ENCODE results near the gene URB1. TPM values are rescaled to one million over a fixed set of nuclear protein-coding genes. Genes with fewer than 3 reads are reported as not detected.

URB1 gene
- total and polyA plus RNA-seq, 2 donors (not counting 3 experiments of a cell fraction or from before 2014, with no cell fraction given): 8.0 to 27.3 TPM

DNA sequence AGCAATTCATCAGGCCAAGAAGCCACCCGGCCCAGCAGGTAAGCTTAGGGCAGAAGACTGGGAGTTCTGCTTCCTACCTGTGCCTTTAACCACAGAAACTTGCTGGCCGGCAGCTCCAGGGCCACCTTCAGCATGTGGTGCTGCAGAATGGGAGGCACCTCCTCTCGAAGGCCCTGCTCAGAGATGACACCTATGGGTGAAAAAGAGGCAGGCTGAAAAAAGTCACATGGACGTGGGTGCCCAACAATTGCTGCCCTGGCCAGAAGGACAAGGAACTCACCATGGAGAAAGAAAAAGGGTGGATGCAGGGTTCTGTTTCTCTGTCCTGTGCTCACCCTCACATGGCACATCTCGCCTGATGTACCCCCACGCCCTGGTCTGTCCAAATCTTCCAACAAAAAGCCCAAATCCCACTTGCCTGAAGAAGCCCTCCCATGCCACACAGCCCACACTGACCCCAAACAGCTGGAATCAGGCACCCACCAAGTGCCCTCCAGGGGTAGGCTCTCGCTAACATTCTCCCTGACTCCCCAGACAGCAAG, 33.0 kb downstream of the URB1 start:
- no peak for DNase-seq (ENCODE audit: low read depth, low spot score)
- FAIRE-seq: peak; percentile 66
- Histone ChIP-seq H3K9me3 (replicated peaks; ENCODE audit: control insufficient read depth, insufficient read depth, low read length) (no peaks in the 10 kb centered on the region), H3K4me2 (ENCODE audit: insufficient read depth, low read length) (no peak overlapping the region), H3K4me1 (ENCODE audit: control insufficient read depth, extremely low read depth, insufficient read depth, low read length) (no peaks in the 10 kb centered on the region), H3K9ac (replicated peaks; ENCODE audit: extremely low read depth, insufficient read depth, low read length) (no peak overlapping the region), H3K4me3 (replicated peaks in 1 of 3; ENCODE audit: insufficient read depth in 1 of 3, low read depth in 1 of 3, low read length in 3 of 3) (no peak overlapping the region), H3K79me2 (ENCODE audit: control insufficient read depth, insufficient read depth, low read length) (no peaks in the 10 kb centered on the region), H2AFZ (ENCODE audit: low read depth, low read length) (no peak overlapping the region), H3K9me1 (replicated peaks; ENCODE audit: control insufficient read depth, extremely low read depth, insufficient read depth, low read length) (no peaks in the 10 kb centered on the region), H3K27me3 (ENCODE audit: control insufficient read depth in 2 of 2, insufficient read depth in 2 of 2, low read length in 2 of 2) (no peaks in the 10 kb centered on the region), H3K27ac (ENCODE audit: insufficient read depth, low read depth, low read length) (peak overlapping the region; percentile 50), H3K36me3 (ENCODE audit: control insufficient read depth in 2 of 2, extremely low read depth in 1 of 2, insufficient read depth in 2 of 2, low read length in 2 of 2) (peaks cover 8 to 38% of the 10 kb centered on the region in 2 experiments), H4K20me1 (replicated peaks; ENCODE audit: control insufficient read depth, extremely low read depth, insufficient read depth, low read length) (no peaks in the 10 kb centered on the region)
- CTCF ChIA-PET: interaction anchor here (1.2 to 2.0 kb wide), 4 partner anchors 43 to 241 kb away, joined by 4 to 7 read pairs (median 6); no protein-coding TSS in a partner anchor
- POLR2A ChIA-PET: no interaction called here
- intact Hi-C loops (cut with micrococcal nuclease): no loop called here
- dilution Hi-C loops (cut with MboI; ENCODE audit: extremely low pct_ligation_motif_present, low sequenced_read_pairs): no loop called here
- BruUV-seq (replicated peaks): no TSS peak
- no peak for TF ChIP-seq EZH2 (IDR thresholded peaks at IDR 0.05; ENCODE audit: borderline replicate concordance, low read depth, low read length, severe bottlenecking)
- TF ChIP-seq MYC (IDR thresholded peaks at IDR 0.05; ENCODE audit: low read depth, low read length): no peak
- TF ChIP-seq POLR2AphosphoS5 (IDR thresholded peaks at IDR 0.05; ENCODE audit: insufficient read depth, low read depth, low read length): no peak
- TF ChIP-seq, protein P1, sequence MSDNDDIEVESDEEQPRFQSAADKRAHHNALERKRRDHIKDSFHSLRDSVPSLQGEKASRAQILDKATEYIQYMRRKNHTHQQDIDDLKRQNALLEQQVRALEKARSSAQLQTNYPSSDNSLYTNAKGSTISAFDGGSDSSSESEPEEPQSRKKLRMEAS (IDR thresholded peaks at IDR 0.05; ENCODE audit: insufficient read depth, insufficient read length): no peak
- no peak for TF ChIP-seq FOS (IDR thresholded peaks at IDR 0.05; ENCODE audit: borderline replicate concordance, insufficient read depth, low read length)
- no peak for TF ChIP-seq POLR2A (IDR thresholded peaks at IDR 0.05; ENCODE audit: low read depth, low read length)
- no peak for TF ChIP-seq JUN (IDR thresholded peaks at IDR 0.05; ENCODE audit: borderline replicate concordance, insufficient read depth, insufficient read length, low read depth)
- no peak for TF ChIP-seq GATA2 (IDR thresholded peaks at IDR 0.05; ENCODE audit: insufficient read depth, insufficient read length, low read depth, low read length)
- TF ChIP-seq, protein P2, sequence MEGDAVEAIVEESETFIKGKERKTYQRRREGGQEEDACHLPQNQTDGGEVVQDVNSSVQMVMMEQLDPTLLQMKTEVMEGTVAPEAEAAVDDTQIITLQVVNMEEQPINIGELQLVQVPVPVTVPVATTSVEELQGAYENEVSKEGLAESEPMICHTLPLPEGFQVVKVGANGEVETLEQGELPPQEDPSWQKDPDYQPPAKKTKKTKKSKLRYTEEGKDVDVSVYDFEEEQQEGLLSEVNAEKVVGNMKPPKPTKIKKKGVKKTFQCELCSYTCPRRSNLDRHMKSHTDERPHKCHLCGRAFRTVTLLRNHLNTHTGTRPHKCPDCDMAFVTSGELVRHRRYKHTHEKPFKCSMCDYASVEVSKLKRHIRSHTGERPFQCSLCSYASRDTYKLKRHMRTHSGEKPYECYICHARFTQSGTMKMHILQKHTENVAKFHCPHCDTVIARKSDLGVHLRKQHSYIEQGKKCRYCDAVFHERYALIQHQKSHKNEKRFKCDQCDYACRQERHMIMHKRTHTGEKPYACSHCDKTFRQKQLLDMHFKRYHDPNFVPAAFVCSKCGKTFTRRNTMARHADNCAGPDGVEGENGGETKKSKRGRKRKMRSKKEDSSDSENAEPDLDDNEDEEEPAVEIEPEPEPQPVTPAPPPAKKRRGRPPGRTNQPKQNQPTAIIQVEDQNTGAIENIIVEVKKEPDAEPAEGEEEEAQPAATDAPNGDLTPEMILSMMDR (IDR thresholded peaks at IDR 0.05; ENCODE audit: extremely low read depth in 1 of 2, insufficient read depth in 1 of 2, low read depth in 1 of 2, low read length in 2 of 2): no peak

All from endothelial cell of umbilical vein (primary cell).